Measurements from ENCODE around the gene CCDC92B.

DNA sequence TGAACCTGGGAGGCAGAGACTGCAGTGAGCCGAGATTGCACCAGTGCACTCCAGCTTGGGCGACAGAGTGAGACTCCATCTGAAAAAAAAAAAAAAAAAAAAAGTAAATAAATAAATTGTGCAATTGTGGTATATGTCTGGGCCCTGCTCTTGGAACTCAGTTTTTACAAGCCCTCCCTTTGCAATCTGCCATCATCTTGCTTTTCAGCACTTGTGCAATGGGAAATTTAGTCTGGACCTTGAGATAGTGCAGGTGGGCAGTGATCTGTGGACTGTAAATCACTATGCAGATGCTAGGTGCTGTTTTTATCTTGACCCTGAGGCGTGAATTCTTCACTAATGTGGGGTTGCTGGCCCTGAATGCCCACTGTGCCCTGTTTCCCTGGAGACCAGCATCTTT is 40.2 kb upstream of the CCDC92B start:
- TF ChIP-seq, protein P1, sequence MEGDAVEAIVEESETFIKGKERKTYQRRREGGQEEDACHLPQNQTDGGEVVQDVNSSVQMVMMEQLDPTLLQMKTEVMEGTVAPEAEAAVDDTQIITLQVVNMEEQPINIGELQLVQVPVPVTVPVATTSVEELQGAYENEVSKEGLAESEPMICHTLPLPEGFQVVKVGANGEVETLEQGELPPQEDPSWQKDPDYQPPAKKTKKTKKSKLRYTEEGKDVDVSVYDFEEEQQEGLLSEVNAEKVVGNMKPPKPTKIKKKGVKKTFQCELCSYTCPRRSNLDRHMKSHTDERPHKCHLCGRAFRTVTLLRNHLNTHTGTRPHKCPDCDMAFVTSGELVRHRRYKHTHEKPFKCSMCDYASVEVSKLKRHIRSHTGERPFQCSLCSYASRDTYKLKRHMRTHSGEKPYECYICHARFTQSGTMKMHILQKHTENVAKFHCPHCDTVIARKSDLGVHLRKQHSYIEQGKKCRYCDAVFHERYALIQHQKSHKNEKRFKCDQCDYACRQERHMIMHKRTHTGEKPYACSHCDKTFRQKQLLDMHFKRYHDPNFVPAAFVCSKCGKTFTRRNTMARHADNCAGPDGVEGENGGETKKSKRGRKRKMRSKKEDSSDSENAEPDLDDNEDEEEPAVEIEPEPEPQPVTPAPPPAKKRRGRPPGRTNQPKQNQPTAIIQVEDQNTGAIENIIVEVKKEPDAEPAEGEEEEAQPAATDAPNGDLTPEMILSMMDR (IDR thresholded peaks at IDR 0.05), result no peak
- TF ChIP-seq POLR2A (IDR thresholded peaks at IDR 0.05) (no peak), EP300 (IDR thresholded peaks at IDR 0.05) (no peak)

Measured in tibial nerve (tissue), 4 donors.